Muscle layer of colon (tissue), 2 donors: ENCODE data around the gene PTPRO.

ENCODE experiments used
- H3K27ac ChIP-seq: one replicate; pipeline ENCODE4 v1.7.0; 2013; ENCODE audit warnings: low read depth, mild to moderate bottlenecking, low read length, moderate library complexity
- H3K27me3 ChIP-seq, 2 donors: one replicate each; pipeline ENCODE4 v1.7.0; 2013; ENCODE audit warnings: low read length in 2 of 2, mild to moderate bottlenecking in 2 of 2; ENCODE audit not compliant: insufficient read depth in 2 of 2, control insufficient read depth in 1 of 2
- H3K36me3 ChIP-seq: one replicate; pipeline ENCODE4 v1.7.0; 2013; ENCODE audit warnings: mild to moderate bottlenecking, low read length; ENCODE audit not compliant: insufficient read depth
- H3K4me1 ChIP-seq: one replicate; pipeline ENCODE4 v1.7.0; 2013; ENCODE audit warnings: mild to moderate bottlenecking, low read length; ENCODE audit not compliant: insufficient read depth
- H3K4me3 ChIP-seq, 2 donors: one replicate each; pipeline ENCODE4 v1.7.0; 2013; ENCODE audit warnings: low read length in 2 of 2, low read depth in 1 of 2, mild to moderate bottlenecking in 1 of 2, moderate library complexity in 1 of 2
- H3K9ac ChIP-seq: one replicate; pipeline ENCODE4 v1.7.0; 2013; ENCODE audit warnings: low read length
- H3K9me3 ChIP-seq: one replicate; pipeline ENCODE4 v1.7.0; 2013; ENCODE audit warnings: mild to moderate bottlenecking, low read length
- donor health status: abdominal sarcoma.
- donor health status: Adenocarcinoma of cecum.

The PTPRO gene

GRCh38 chr12:15633201-15633600 is 310.9 kb downstream of the PTPRO start:
- no peaks in the 10 kb centered on the region for H3K27me3 ChIP-seq
- no peaks in the 10 kb centered on the region for H3K36me3 ChIP-seq
- H3K27ac ChIP-seq = no peak overlapping the region
- peaks cover 16% of the 10 kb centered on the region for H3K4me1 ChIP-seq
- no peaks in the 10 kb centered on the region for H3K9me3 ChIP-seq
- H3K9ac ChIP-seq = no peak overlapping the region
- no peak overlapping the region for H3K4me3 ChIP-seq

- Histone ChIP-seq H3K27me3 (no peaks in the 10 kb centered on the region), H3K27ac (no peak overlapping the region), H3K9me3 (no peaks in the 10 kb centered on the region), H3K36me3 (no peaks in the 10 kb centered on the region), H3K4me3 (no peak overlapping the region), H3K4me1 (peaks cover 9% of the 10 kb centered on the region), H3K9ac (no peak overlapping the region)
These were observed 311.8 kb downstream of the PTPRO start for GRCh38 chr12:15634010-15634683.

- Histone ChIP-seq H3K9me3 (no peaks in the 10 kb centered on the region), H3K9ac (no peak overlapping the region)
These were observed 314.0 kb downstream of the PTPRO start for GRCh38 chr12:15636060-15636890.

GRCh38 chr12:15638231-15638630 is 315.9 kb downstream of the PTPRO start:
- no peak overlapping the region for H3K4me3 ChIP-seq
- no peak overlapping the region for H3K27ac ChIP-seq
- H3K4me1 ChIP-seq = no peaks in the 10 kb centered on the region
- no peaks in the 10 kb centered on the region for H3K9me3 ChIP-seq
- peaks cover 9% of the 10 kb centered on the region for H3K36me3 ChIP-seq
- no peak overlapping the region for H3K9ac ChIP-seq
- H3K27me3 ChIP-seq = no peaks in the 10 kb centered on the region

More at GRCh38 chr12:15636060-15636890, 314.0 kb downstream of the PTPRO start:
- no peaks in the 10 kb centered on the region for H3K4me1 ChIP-seq
- H3K27me3 ChIP-seq = no peaks in the 10 kb centered on the region
- H3K4me3 ChIP-seq = no peak overlapping the region
- peaks cover 9% of the 10 kb centered on the region for H3K36me3 ChIP-seq
- H3K27ac ChIP-seq = no peak overlapping the region

- H3K9me3 ChIP-seq = no peaks in the 10 kb centered on the region
- H3K27me3 ChIP-seq = no peaks in the 10 kb centered on the region
- peaks cover 22% of the 10 kb centered on the region for H3K36me3 ChIP-seq
- H3K4me3 ChIP-seq = no peak overlapping the region
- H3K9ac ChIP-seq = no peak overlapping the region
- no peak overlapping the region for H3K27ac ChIP-seq
- no peaks in the 10 kb centered on the region for H3K4me1 ChIP-seq
These were observed 322.4 kb downstream of the PTPRO start for GRCh38 chr12:15644700-15645099.

- H3K36me3 ChIP-seq = peaks cover 15% of the 10 kb centered on the region
- H3K9me3 ChIP-seq = no peaks in the 10 kb centered on the region
- no peak overlapping the region for H3K27ac ChIP-seq
- H3K4me1 ChIP-seq = no peaks in the 10 kb centered on the region
- H3K9ac ChIP-seq = no peak overlapping the region
- H3K4me3 ChIP-seq = no peak overlapping the region
- no peaks in the 10 kb centered on the region for H3K27me3 ChIP-seq
These were observed 324.3 kb downstream of the PTPRO start for GRCh38 chr12:15646581-15646980.
